ENCODE measurements around the gene LARP1B. TPM values are rescaled to one million over a fixed set of nuclear protein-coding genes. Genes with fewer than 3 reads are reported as not detected.
"Not testable (repeated sequence)": the region's sequence is repeated elsewhere in the genome, so short reads cannot be mapped to it uniquely, and the experiment has no call there.

Gene LARP1B
- total RNA-seq, 1 donor from 2014 or later: 15.4 TPM

DNA sequence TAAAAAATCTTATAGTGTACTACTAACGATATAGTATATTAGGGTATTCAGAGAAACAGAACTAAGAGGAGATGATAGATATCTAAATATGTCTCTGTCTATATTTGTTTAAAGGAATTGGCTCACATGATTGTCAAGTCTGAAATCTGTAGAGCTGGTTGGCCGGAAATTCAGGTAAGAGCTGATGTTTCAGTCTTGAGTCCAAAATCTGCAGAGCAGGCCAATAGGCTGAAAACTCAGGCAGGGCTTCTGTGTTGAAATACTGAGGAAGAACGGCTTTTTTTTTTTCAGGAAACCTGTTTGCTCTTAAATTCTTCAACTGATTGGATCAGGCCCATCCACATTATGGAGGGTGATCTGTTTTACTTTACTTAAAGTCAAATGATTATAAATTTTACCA, 194.8 kb downstream of the LARP1B start:
- DNase-seq (ENCODE audit: missing footprints) (no peak), ATAC-seq (no peak)
- intact Hi-C loops (cut with DNase I): no loop called here

DNA sequence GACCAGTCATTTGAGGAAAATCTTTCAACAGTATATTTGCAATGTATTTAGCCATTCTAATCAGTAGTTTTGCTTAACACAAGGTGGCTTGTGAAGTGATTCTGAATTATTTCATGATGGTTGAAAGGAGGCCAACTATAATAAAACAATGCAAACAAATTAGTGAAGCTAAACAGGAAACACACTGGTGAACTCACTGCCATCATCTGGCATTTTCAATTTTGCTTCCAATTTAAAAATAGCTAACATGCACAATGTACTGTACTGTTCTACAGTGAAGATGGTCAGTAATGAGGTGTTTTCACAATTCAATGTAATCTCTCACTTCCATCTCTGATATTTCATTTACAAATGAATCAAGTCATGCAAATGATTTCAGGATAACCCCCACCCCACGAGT, 195.4 kb downstream of the LARP1B start:
- intact Hi-C loops (cut with DNase I): no loop called here
- DNase-seq (ENCODE audit: missing footprints): no peak

DNA sequence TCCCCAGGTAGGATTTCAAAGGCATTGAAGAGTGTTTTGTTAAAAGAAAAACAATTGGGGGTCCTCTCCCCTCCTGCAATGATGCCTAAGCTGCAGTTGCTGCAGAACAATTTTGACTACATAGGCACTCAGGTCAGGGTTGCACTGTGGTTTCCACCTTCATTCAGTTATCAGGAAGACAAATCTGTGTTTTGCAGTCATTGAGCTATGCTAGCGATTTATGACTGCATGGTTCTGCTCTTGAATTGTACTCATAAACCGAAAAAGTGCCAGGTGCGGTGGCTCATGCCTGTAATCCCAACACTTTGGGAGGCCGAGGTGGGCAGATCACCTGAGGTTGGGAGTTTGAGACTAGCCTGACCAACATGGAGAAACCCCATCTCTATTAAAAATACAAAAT, 197.1 kb downstream of the LARP1B start:
- DNase-seq (ENCODE audit: missing footprints); intact Hi-C loops (cut with DNase I); ATAC-seq: not testable (repeated sequence)

More for the DNA sequence above, 195.4 kb downstream of the LARP1B start:
- ATAC-seq: no peak

DNA sequence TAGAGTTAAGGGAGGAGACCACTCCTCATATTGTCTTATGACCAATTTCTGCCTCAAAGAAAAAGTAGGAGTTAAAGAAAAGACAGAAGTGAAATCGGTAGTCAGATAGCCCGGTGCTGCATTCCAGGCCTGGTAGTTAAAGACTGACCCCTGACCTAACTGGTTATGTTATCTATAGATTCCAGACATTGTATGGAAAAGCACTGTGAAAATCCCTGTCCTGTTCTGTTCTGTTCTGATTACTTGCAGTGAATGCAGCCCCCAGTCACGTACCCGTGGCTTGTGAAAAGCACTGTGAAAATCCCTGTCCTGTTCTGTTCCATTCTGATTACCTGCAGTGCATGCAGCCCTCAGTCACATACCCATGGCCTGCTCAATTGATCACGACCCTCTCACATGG, 198.8 kb downstream of the LARP1B start:
- ATAC-seq; DNase-seq (ENCODE audit: missing footprints); intact Hi-C loops (cut with DNase I): not testable (repeated sequence)

Other genes with a start within 250 kb of the LARP1B start
- gene PLK4, start 180.4 kb upstream of the LARP1B start, total RNA-seq: 1.1 TPM
- gene MFSD8, start 96.1 kb upstream of the LARP1B start, total RNA-seq: 6.1 TPM
- 11.5 TPM for gene ABHD18, start 95.9 kb upstream of the LARP1B start, total RNA-seq
- 66.1 TPM for gene PGRMC2, start 226.5 kb downstream of the LARP1B start, total RNA-seq